ENCODE measurements around the gene UNC79. TPM values are rescaled to one million over a fixed set of nuclear protein-coding genes. Genes with fewer than 3 reads are reported as not detected.

The UNC79 gene
- total RNA-seq, 2 donors from 2014 or later = 0.78 to 3.3 TPM

- no peaks in the 10 kb centered on the region for H3K36me3 ChIP-seq (replicated peaks in 1 of 2; ENCODE audit: insufficient read depth in 1 of 2, low read depth in 2 of 2)
- H3K4me3 ChIP-seq = no peak overlapping the region
- DNase-seq (no peak), ATAC-seq (no peak)
- H3K27ac ChIP-seq = no peak overlapping the region
- WGBS, 2 donors = 78 to 84% methylated on average over 10 of the region's 10 CpGs
- H3K27me3 ChIP-seq = no peaks in the 10 kb centered on the region
- H3K9me3 ChIP-seq = no peaks in the 10 kb centered on the region
- TF ChIP-seq CTCF (IDR thresholded peaks at IDR 0.05) (no peak), POLR2A (IDR thresholded peaks at IDR 0.05) (no peak)
- H3K4me1 ChIP-seq = no peaks in the 10 kb centered on the region
- intact Hi-C loops (cut with DNase I) = no loop called here
These were observed 160.8 kb downstream of the UNC79 start for GRCh38 chr14:93591506-93591905.

- no peaks in the 10 kb centered on the region for H3K9me3 ChIP-seq
- intact Hi-C loops (cut with DNase I) = no loop called here
- no peaks in the 10 kb centered on the region for H3K4me1 ChIP-seq
- no peaks in the 10 kb centered on the region for H3K27me3 ChIP-seq
- TF ChIP-seq POLR2A (IDR thresholded peaks at IDR 0.05) = no peak
- no peak for TF ChIP-seq CTCF (IDR thresholded peaks at IDR 0.05)
- no peak for ATAC-seq
- H3K36me3 ChIP-seq (replicated peaks in 1 of 2; ENCODE audit: insufficient read depth in 1 of 2, low read depth in 2 of 2) = no peaks in the 10 kb centered on the region
- H3K27ac ChIP-seq = no peak overlapping the region
- no peak for DNase-seq
- 67 to 74% methylated on average over 3 of the region's 3 CpGs for WGBS, 2 donors
- no peak overlapping the region for H3K4me3 ChIP-seq
These were observed 162.0 kb downstream of the UNC79 start for GRCh38 chr14:93592786-93593185.

- DNase-seq = no peak
- ATAC-seq = no peak
- Histone ChIP-seq H3K4me1 (no peaks in the 10 kb centered on the region), H3K27ac (no peak overlapping the region), H3K4me3 (no peak overlapping the region), H3K9me3 (peaks cover 0 to 8% (median 0%) of the 10 kb centered on the region in 3 donors), H3K27me3 (no peaks in the 10 kb centered on the region), H3K36me3 (replicated peaks in 1 of 2; ENCODE audit: insufficient read depth in 1 of 2, low read depth in 2 of 2) (no peaks in the 10 kb centered on the region)
- intact Hi-C loops (cut with DNase I) = no loop called here
- no peak for TF ChIP-seq POLR2A (IDR thresholded peaks at IDR 0.05)
- TF ChIP-seq CTCF (IDR thresholded peaks at IDR 0.05) = no peak
These were observed 175.4 kb downstream of the UNC79 start for GRCh38 chr14:93606091-93606490.

GRCh38 chr14:93619176-93619793 is 188.5 kb downstream of the UNC79 start:
- 41 to 50% methylated on average over 7 of the region's 7 CpGs for WGBS, 2 donors
- ATAC-seq (peak; percentile 52), DNase-seq (peak; percentile 44 to 58 (median 48))

More at GRCh38 chr14:93619176-93619793, 188.5 kb downstream of the UNC79 start:
- H3K27me3 ChIP-seq = no peaks in the 10 kb centered on the region
- TF ChIP-seq POLR2A (IDR thresholded peaks at IDR 0.05) = no peak
- TF ChIP-seq CTCF (IDR thresholded peaks at IDR 0.05) = peak; percentile 42 to 67 (median 59)
- no peaks in the 10 kb centered on the region for H3K36me3 ChIP-seq (replicated peaks in 1 of 2; ENCODE audit: insufficient read depth in 1 of 2, low read depth in 2 of 2)
- peaks cover 4% of the 10 kb centered on the region for H3K4me1 ChIP-seq
- H3K4me3 ChIP-seq = no peak overlapping the region
- no peak overlapping the region for H3K27ac ChIP-seq
- H3K9me3 ChIP-seq = no peaks in the 10 kb centered on the region
- intact Hi-C loops (cut with DNase I) = no loop called here
